Measurements from ENCODE around the gene RDH13. TPM values are rescaled to one million over a fixed set of nuclear protein-coding genes. Genes with fewer than 3 reads are reported as not detected.
"Not testable (repeated sequence)": the region's sequence is repeated elsewhere in the genome, so short reads cannot be mapped to it uniquely, and the experiment has no call there.

Gene RDH13
- total and polyA plus RNA-seq, 2 experiments from 2014 or later = 6.4 to 7.8 TPM

DNA sequence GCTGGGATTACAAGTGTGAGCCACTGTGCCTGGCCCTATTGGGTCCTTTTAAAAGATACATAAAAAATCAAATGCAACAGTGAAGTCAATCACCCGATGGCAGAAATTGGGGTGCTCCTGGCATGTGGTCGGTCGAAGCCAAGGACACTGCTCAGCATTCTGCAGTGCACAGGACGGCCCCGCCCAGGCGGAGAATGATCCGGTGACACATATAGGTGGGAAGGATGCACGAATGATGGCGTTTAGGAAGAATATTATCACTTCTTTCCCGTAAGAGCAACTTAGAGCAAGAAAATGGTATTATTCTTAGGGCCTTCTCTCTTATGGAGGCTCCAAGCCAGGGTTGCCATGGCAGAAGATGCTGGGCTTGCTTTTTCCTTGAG lies 21.7 kb downstream of the RDH13 start:
- Histone ChIP-seq H3K4me2 (ENCODE audit: unreplicated experiment) (no peak overlapping the region), H3K4me1 (ENCODE audit: insufficient read depth) (no peaks in the 10 kb centered on the region), H3K9me3 (ENCODE audit: low read depth) (no peaks in the 10 kb centered on the region), H3K36me3 (ENCODE audit: low read depth) (no peaks in the 10 kb centered on the region), H3K9me2 (ENCODE audit: insufficient read depth) (no peaks in the 10 kb centered on the region), H3K4me3 (no peak overlapping the region), H3F3A (ENCODE audit: insufficient read depth) (no peaks in the 10 kb centered on the region), H4K20me1 (ENCODE audit: insufficient read depth) (no peaks in the 10 kb centered on the region), H3K27ac (no peak overlapping the region), H2AFZ (no peak overlapping the region), H3K79me2 (ENCODE audit: insufficient read depth) (no peaks in the 10 kb centered on the region), H3K27me3 (replicated peaks; ENCODE audit: insufficient read depth) (no peaks in the 10 kb centered on the region), H3K9ac (no peak overlapping the region)
- no peak for DNase-seq
- TF ChIP-seq EZH2phosphoT487 (IDR thresholded peaks at IDR 0.05; ENCODE audit: insufficient read depth, low read depth) (no peak), EZH2 (IDR thresholded peaks at IDR 0.05; ENCODE audit: insufficient read depth, poor library complexity, severe bottlenecking) (no peak)
- 82 to 87% methylated on average over 10 of the region's 10 CpGs for WGBS, 2 experiments (ENCODE audit: low coverage in 1 of 2, low lambda C conversion rate in 2 of 2, missing lambda C conversion rate in 2 of 2)
- in situ Hi-C loops (cut with MboI) = no loop called here

DNA sequence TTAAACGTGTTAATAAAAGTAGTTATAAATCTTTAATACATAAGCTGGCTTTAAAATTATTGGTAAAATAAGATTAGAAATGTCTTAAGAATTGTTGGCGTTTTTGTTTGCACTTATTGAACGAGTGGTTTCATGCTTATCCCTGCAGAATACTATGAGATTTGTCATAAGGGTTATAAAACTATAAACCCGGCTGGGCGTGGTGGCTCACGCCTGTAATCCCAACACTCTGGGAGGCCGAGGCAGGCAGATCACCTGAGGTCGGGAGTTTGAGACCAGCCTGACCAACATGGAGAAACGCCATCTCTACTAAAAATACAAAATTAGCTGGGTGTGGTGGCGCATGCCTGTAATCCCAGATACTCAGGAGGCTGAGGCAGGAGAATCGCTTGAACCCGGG lies 22.3 kb downstream of the RDH13 start:
- H3K9me3 ChIP-seq (ENCODE audit: low read depth); H2AFZ ChIP-seq; H3K27ac ChIP-seq; H3K9me2 ChIP-seq (ENCODE audit: insufficient read depth); H3K9ac ChIP-seq; H3K4me1 ChIP-seq (ENCODE audit: insufficient read depth); H4K20me1 ChIP-seq (ENCODE audit: insufficient read depth); DNase-seq; H3K4me2 ChIP-seq (ENCODE audit: unreplicated experiment); H3K27me3 ChIP-seq (replicated peaks; ENCODE audit: insufficient read depth); H3K79me2 ChIP-seq (ENCODE audit: insufficient read depth); in situ Hi-C loops (cut with MboI); H3F3A ChIP-seq (ENCODE audit: insufficient read depth); H3K36me3 ChIP-seq (ENCODE audit: low read depth); H3K4me3 ChIP-seq: not testable (repeated sequence)
- 83 to 85% methylated on average over 12 of the region's 12 CpGs for WGBS, 2 experiments (ENCODE audit: low coverage in 1 of 2, low lambda C conversion rate in 2 of 2, missing lambda C conversion rate in 2 of 2)

DNA sequence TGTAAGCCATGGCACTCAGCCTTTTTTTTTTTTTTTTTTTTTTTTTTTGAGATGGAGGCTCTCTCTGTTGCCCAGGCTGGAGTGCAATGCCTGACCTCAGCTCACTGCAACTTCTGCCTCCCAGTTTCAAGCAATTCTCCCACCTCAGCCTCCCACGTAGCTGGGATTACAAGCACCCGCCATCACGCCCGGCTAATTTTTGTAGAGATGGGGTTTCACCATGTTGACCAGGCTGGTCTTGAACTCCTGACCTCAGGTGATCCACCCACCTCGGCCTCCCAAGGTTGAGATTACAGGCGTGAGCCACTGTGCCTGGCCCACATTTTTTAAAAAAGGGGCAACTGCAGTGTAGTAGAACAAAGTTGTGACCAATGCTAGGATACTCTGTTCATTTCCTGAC lies 25.3 kb downstream of the RDH13 start:
- H3K27ac ChIP-seq; H3K9me3 ChIP-seq (ENCODE audit: low read depth); H3K36me3 ChIP-seq (ENCODE audit: low read depth); H3K9me2 ChIP-seq (ENCODE audit: insufficient read depth); H3K4me3 ChIP-seq; H3K79me2 ChIP-seq (ENCODE audit: insufficient read depth); H3K9ac ChIP-seq; H4K20me1 ChIP-seq (ENCODE audit: insufficient read depth); H2AFZ ChIP-seq; H3F3A ChIP-seq (ENCODE audit: insufficient read depth); H3K4me2 ChIP-seq (ENCODE audit: unreplicated experiment); H3K27me3 ChIP-seq (replicated peaks; ENCODE audit: insufficient read depth); H3K4me1 ChIP-seq (ENCODE audit: insufficient read depth); DNase-seq; in situ Hi-C loops (cut with MboI): not testable (repeated sequence)
- WGBS, 2 experiments (ENCODE audit: low coverage in 1 of 2, low lambda C conversion rate in 2 of 2, missing lambda C conversion rate in 2 of 2) = 70 to 81% methylated on average over 6 of the region's 6 CpGs

DNA sequence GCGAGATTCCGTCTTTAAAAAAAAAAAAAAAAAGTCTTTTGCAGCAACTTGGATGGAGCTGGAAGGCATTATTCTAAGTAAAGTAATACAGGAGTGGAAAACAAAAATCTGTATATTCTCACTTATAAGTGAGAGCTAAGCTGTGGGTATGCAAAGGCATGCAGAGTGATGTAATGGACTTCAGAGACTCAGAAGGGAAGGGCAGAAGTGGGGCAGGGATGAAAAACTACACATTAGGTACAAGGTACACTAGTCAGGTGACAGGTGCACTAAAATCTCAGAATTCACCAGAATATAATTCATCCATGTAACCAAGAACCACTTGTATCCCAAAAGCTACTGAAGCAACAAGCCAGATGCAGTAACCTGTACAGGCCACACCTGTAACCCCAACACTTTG lies 26.9 kb downstream of the RDH13 start:
- no peak overlapping the region for H3K4me2 ChIP-seq (ENCODE audit: unreplicated experiment)
- H3K9me2 ChIP-seq (ENCODE audit: insufficient read depth) = no peaks in the 10 kb centered on the region
- TF ChIP-seq EZH2phosphoT487 (IDR thresholded peaks at IDR 0.05; ENCODE audit: insufficient read depth, low read depth) (no peak), EZH2 (IDR thresholded peaks at IDR 0.05; ENCODE audit: insufficient read depth, poor library complexity, severe bottlenecking) (no peak)
- no peaks in the 10 kb centered on the region for H3K79me2 ChIP-seq (ENCODE audit: insufficient read depth)
- no peak overlapping the region for H2AFZ ChIP-seq
- no peaks in the 10 kb centered on the region for H3K36me3 ChIP-seq (ENCODE audit: low read depth)
- H3K4me3 ChIP-seq = no peak overlapping the region
- H4K20me1 ChIP-seq (ENCODE audit: insufficient read depth) = no peaks in the 10 kb centered on the region
- H3F3A ChIP-seq (ENCODE audit: insufficient read depth) = no peaks in the 10 kb centered on the region
- WGBS, 2 experiments (ENCODE audit: low coverage in 1 of 2, low lambda C conversion rate in 2 of 2, missing lambda C conversion rate in 2 of 2) = 54 to 56% methylated on average over 2 of the region's 2 CpGs
- H3K27me3 ChIP-seq (replicated peaks; ENCODE audit: insufficient read depth) = no peaks in the 10 kb centered on the region
- H3K9ac ChIP-seq = no peak overlapping the region
- no peak for DNase-seq
- no peaks in the 10 kb centered on the region for H3K4me1 ChIP-seq (ENCODE audit: insufficient read depth)
- no peaks in the 10 kb centered on the region for H3K9me3 ChIP-seq (ENCODE audit: low read depth)
- in situ Hi-C loops (cut with MboI) = no loop called here
- H3K27ac ChIP-seq = no peak overlapping the region

DNA sequence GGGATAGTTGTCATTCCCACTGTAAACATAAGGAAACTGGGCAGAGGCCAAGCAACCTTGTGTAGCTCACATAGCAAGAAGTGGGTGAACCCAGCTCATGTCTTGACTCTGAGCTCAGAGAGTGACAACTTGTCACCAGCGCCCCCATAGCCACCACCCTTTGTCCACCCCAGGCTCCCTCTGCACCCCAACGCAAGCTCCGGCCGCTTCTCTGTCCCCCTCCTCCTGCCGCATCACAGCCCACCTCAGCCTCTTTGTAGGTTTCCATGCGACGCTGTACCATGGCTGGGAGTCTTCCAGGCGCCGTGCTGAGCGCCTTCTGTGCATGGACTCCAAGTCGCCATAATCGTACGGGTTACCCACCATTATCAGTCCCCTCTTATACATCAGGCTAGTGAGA lies 28.2 kb downstream of the RDH13 start:
- no peak overlapping the region for H2AFZ ChIP-seq
- no peak overlapping the region for H3K9ac ChIP-seq
- H4K20me1 ChIP-seq (ENCODE audit: insufficient read depth) = no peaks in the 10 kb centered on the region
- H3K27me3 ChIP-seq (replicated peaks; ENCODE audit: insufficient read depth) = no peaks in the 10 kb centered on the region
- H3K27ac ChIP-seq = no peak overlapping the region
- 72 to 74% methylated on average over 13 of the region's 13 CpGs for WGBS, 2 experiments (ENCODE audit: low coverage in 1 of 2, low lambda C conversion rate in 2 of 2, missing lambda C conversion rate in 2 of 2)
- H3K4me2 ChIP-seq (ENCODE audit: unreplicated experiment) = no peak overlapping the region
- H3K9me2 ChIP-seq (ENCODE audit: insufficient read depth) = no peaks in the 10 kb centered on the region
- TF ChIP-seq EZH2phosphoT487 (IDR thresholded peaks at IDR 0.05; ENCODE audit: insufficient read depth, low read depth) = no peak
- TF ChIP-seq EZH2 (IDR thresholded peaks at IDR 0.05; ENCODE audit: insufficient read depth, poor library complexity, severe bottlenecking) = no peak
- H3K9me3 ChIP-seq (ENCODE audit: low read depth) = no peaks in the 10 kb centered on the region
- no peaks in the 10 kb centered on the region for H3K36me3 ChIP-seq (ENCODE audit: low read depth)
- no peaks in the 10 kb centered on the region for H3K79me2 ChIP-seq (ENCODE audit: insufficient read depth)
- no peaks in the 10 kb centered on the region for H3F3A ChIP-seq (ENCODE audit: insufficient read depth)
- in situ Hi-C loops (cut with MboI) = no loop called here
- H3K4me1 ChIP-seq (ENCODE audit: insufficient read depth) = no peaks in the 10 kb centered on the region
- no peak overlapping the region for H3K4me3 ChIP-seq
- DNase-seq = no peak

DNA sequence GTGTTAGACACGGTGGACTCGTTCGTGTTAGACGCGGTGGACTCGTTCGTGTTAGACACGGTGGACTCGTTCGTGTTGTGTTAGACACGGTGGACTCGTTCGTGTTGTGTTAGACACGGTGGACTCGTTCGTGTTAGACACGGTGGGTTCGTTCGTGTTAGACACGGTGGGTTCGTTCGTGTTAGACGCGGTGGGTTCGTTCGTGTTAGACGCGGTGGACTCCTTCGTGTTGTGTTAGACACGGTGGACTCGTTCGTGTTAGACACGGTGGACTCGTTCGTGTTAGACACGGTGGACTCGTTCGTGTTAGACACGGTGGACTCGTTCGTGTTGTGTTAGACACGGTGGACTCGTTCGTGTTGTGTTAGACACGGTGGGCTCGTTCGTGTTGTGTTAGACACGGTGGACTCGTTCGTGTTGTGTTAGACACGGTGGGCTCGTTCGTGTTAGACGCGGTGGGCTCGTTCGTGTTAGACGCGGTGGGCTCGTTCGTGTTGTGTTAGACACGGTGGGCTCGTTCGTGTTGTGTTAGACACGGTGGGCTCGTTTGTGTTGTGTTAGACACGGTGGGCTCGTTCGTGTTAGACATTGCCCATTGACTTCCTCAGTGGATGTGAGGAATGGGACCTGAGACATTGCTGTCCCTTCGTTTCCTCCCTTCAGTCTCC lies 29.8 kb downstream of the RDH13 start:
- WGBS, 2 experiments (ENCODE audit: low coverage in 1 of 2, low lambda C conversion rate in 2 of 2, missing lambda C conversion rate in 2 of 2) = 83 to 88% methylated on average over 5 to 70 of the region's 70 CpGs
- H3F3A ChIP-seq (ENCODE audit: insufficient read depth); H3K9me2 ChIP-seq (ENCODE audit: insufficient read depth); in situ Hi-C loops (cut with MboI); H3K36me3 ChIP-seq (ENCODE audit: low read depth); H3K9ac ChIP-seq; H3K27me3 ChIP-seq (replicated peaks; ENCODE audit: insufficient read depth); H3K4me2 ChIP-seq (ENCODE audit: unreplicated experiment); H3K9me3 ChIP-seq (ENCODE audit: low read depth); DNase-seq; H3K4me1 ChIP-seq (ENCODE audit: insufficient read depth); H3K4me3 ChIP-seq; H4K20me1 ChIP-seq (ENCODE audit: insufficient read depth); H3K27ac ChIP-seq; H2AFZ ChIP-seq; H3K79me2 ChIP-seq (ENCODE audit: insufficient read depth): not testable (repeated sequence)
